Measurements from ENCODE around the gene GBX1. TPM values are rescaled to one million over a fixed set of nuclear protein-coding genes. Genes with fewer than 3 reads are reported as not detected.

Gene GBX1
- total and polyA plus RNA-seq, 2 donors (not counting 1 experiment from before 2014, with no cell fraction given), result not detected

DNA sequence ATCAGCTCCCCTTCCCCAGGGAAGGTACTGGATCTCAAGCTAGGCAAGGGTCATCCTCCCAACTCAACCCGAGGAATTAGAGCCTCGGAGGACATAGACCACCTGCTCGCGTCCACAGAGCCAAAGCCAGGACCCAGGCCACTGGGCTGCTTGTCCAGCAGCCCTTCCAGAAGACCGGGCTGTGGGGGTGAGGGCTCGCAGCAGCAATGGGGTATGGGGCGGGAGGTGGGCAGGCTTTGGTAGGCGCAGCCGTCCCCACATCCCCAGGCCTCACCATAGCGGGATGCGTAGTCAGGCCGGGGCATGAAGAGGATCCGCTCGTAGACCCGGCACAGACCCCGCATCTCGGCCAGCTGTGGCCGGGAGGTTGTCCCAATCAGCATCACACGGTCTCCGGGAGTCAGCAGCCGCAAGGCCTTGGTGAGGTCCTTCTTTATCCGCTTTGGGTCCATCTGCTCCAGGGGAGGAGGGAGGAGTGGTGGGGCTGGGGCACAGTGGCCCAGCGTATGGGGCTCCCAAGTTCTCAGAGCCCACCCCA lies 24.6 kb upstream of the GBX1 start:
- Histone ChIP-seq H4K20me1 (ENCODE audit: control insufficient read depth, extremely low read depth, insufficient read depth, low read length) (no peaks in the 10 kb centered on the region), H3K9me3 (ENCODE audit: control insufficient read depth, insufficient read depth, low read depth, low read length) (no peaks in the 10 kb centered on the region), H3K79me2 (ENCODE audit: control insufficient read depth, insufficient read depth, low read length) (no peaks in the 10 kb centered on the region), H3K4me3 (replicated peaks in 1 of 4; ENCODE audit: control extremely low read depth in 1 of 4, insufficient read depth in 1 of 4, low read depth in 3 of 4, low read length in 4 of 4) (no peak overlapping the region), H2AFZ (ENCODE audit: low read length) (no peak overlapping the region), H3K27ac (ENCODE audit: insufficient read depth, low read length) (no peak overlapping the region), H3K4me1 (ENCODE audit: control insufficient read depth, extremely low read depth, insufficient read depth, low read length) (no peaks in the 10 kb centered on the region), H3K9ac (ENCODE audit: insufficient read depth, low read length) (no peak overlapping the region), H3K36me3 (ENCODE audit: control insufficient read depth, insufficient read depth, low read length) (no peaks in the 10 kb centered on the region), H3K27me3 (ENCODE audit: control insufficient read depth, insufficient read depth, low read length) (peaks cover 28% of the 10 kb centered on the region), H3K4me2 (ENCODE audit: extremely low read depth, insufficient read depth, low read length) (no peak overlapping the region)
- DNase-seq (ENCODE audit: low read depth in 2 of 2), result no peak
- TF ChIP-seq, protein P1, sequence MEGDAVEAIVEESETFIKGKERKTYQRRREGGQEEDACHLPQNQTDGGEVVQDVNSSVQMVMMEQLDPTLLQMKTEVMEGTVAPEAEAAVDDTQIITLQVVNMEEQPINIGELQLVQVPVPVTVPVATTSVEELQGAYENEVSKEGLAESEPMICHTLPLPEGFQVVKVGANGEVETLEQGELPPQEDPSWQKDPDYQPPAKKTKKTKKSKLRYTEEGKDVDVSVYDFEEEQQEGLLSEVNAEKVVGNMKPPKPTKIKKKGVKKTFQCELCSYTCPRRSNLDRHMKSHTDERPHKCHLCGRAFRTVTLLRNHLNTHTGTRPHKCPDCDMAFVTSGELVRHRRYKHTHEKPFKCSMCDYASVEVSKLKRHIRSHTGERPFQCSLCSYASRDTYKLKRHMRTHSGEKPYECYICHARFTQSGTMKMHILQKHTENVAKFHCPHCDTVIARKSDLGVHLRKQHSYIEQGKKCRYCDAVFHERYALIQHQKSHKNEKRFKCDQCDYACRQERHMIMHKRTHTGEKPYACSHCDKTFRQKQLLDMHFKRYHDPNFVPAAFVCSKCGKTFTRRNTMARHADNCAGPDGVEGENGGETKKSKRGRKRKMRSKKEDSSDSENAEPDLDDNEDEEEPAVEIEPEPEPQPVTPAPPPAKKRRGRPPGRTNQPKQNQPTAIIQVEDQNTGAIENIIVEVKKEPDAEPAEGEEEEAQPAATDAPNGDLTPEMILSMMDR (conservative IDR thresholded peaks at IDR 0.05 in 1 of 2, IDR thresholded peaks at IDR 0.05 in 1 of 2; ENCODE audit: low read depth in 1 of 2, low read length in 2 of 2), result no peak
- no peak for TF ChIP-seq EZH2 (IDR thresholded peaks at IDR 0.05; ENCODE audit: low read length, missing control alignments)

GRCh38 chr7:151191544-151191943 lies 24.1 kb upstream of the GBX1 start:
- H3K27me3 ChIP-seq (ENCODE audit: control insufficient read depth, insufficient read depth, low read length), result peaks cover 25% of the 10 kb centered on the region
- DNase-seq (ENCODE audit: low read depth in 2 of 2), result no peak
- no peaks in the 10 kb centered on the region for H3K36me3 ChIP-seq (ENCODE audit: control insufficient read depth, insufficient read depth, low read length)

DNA sequence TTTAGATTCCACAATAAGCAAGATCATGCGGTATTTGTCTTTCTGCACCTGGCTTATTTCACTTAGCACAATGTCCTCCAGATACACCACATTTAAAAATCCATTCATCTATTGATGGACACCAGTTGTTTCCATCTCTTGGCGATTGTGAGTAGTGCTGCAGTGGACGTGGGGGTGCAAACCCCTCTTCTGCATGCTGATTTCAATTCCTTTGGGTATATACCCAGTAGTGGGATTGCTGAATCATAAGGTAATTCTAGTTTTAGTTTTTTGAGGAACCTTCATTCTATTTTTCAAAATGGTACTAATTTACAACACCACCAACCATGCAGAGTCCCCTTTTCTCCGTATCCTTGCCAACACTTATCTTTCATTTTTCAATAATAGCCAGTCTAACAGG lies 21.5 kb upstream of the GBX1 start:
- Histone ChIP-seq H3K4me2 (ENCODE audit: extremely low read depth, insufficient read depth, low read length) (no peak overlapping the region), H3K9ac (ENCODE audit: insufficient read depth, low read length) (no peak overlapping the region), H3K79me2 (ENCODE audit: control insufficient read depth, insufficient read depth, low read length) (no peaks in the 10 kb centered on the region), H3K9me3 (ENCODE audit: control insufficient read depth, insufficient read depth, low read depth, low read length) (no peaks in the 10 kb centered on the region), H3K4me3 (replicated peaks in 1 of 4; ENCODE audit: control extremely low read depth in 1 of 4, insufficient read depth in 1 of 4, low read depth in 3 of 4, low read length in 4 of 4) (no peak overlapping the region), H2AFZ (ENCODE audit: low read length) (no peak overlapping the region), H4K20me1 (ENCODE audit: control insufficient read depth, extremely low read depth, insufficient read depth, low read length) (no peaks in the 10 kb centered on the region), H3K4me1 (ENCODE audit: control insufficient read depth, extremely low read depth, insufficient read depth, low read length) (no peaks in the 10 kb centered on the region), H3K27me3 (ENCODE audit: control insufficient read depth, insufficient read depth, low read length) (peaks cover 27% of the 10 kb centered on the region), H3K36me3 (ENCODE audit: control insufficient read depth, insufficient read depth, low read length) (no peaks in the 10 kb centered on the region), H3K27ac (ENCODE audit: insufficient read depth, low read length) (no peak overlapping the region)
- no peak for DNase-seq (ENCODE audit: low read depth in 2 of 2)
- TF ChIP-seq EZH2 (IDR thresholded peaks at IDR 0.05; ENCODE audit: low read length, missing control alignments), result no peak
- TF ChIP-seq, protein P1 (conservative IDR thresholded peaks at IDR 0.05 in 1 of 2, IDR thresholded peaks at IDR 0.05 in 1 of 2; ENCODE audit: low read depth in 1 of 2, low read length in 2 of 2), result no peak

More at GRCh38 chr7:151191544-151191943, 24.1 kb upstream of the GBX1 start:
- no peak overlapping the region for H3K4me3 ChIP-seq (replicated peaks in 1 of 4; ENCODE audit: control extremely low read depth in 1 of 4, insufficient read depth in 1 of 4, low read depth in 3 of 4, low read length in 4 of 4)
- no peak overlapping the region for H2AFZ ChIP-seq (ENCODE audit: low read length)
- H3K9me3 ChIP-seq (ENCODE audit: control insufficient read depth, insufficient read depth, low read depth, low read length), result no peaks in the 10 kb centered on the region
- H3K9ac ChIP-seq (ENCODE audit: insufficient read depth, low read length), result no peak overlapping the region
- H3K27ac ChIP-seq (ENCODE audit: insufficient read depth, low read length), result no peak overlapping the region
- no peaks in the 10 kb centered on the region for H3K4me1 ChIP-seq (ENCODE audit: control insufficient read depth, extremely low read depth, insufficient read depth, low read length)
- no peak for TF ChIP-seq EZH2 (IDR thresholded peaks at IDR 0.05; ENCODE audit: low read length, missing control alignments)
- TF ChIP-seq, protein P1 (conservative IDR thresholded peaks at IDR 0.05 in 1 of 2, IDR thresholded peaks at IDR 0.05 in 1 of 2; ENCODE audit: low read depth in 1 of 2, low read length in 2 of 2), result no peak
- no peak overlapping the region for H3K4me2 ChIP-seq (ENCODE audit: extremely low read depth, insufficient read depth, low read length)
- H4K20me1 ChIP-seq (ENCODE audit: control insufficient read depth, extremely low read depth, insufficient read depth, low read length), result no peaks in the 10 kb centered on the region
- H3K79me2 ChIP-seq (ENCODE audit: control insufficient read depth, insufficient read depth, low read length), result no peaks in the 10 kb centered on the region

Measured in fibroblast of lung (primary cell).